Common myeloid progenitor, CD34-positive (primary cell): ENCODE data around the gene SERPINF2.
"Not testable (repeated sequence)": the region's sequence is repeated elsewhere in the genome, so short reads cannot be mapped to it uniquely, and the experiment has no call there.

Source experiments
- CTCF ChIA-PET: fragments of 350-600 bp; sonication (Branson Sonifier 250); formaldehyde crosslinking; loops from one replicate; lab custom pipeline; 2021; ENCODE audit warnings: antibody characterized with exemption; lab: Charles Lee
- POLR2A ChIA-PET: fragments of 350-600 bp; sonication (Branson Sonifier 250); formaldehyde crosslinking; loops from one replicate; lab custom pipeline; 2021; ENCODE audit warnings: antibody characterized with exemption; lab: Charles Lee
- DNase-seq, 3 donors: peaks; one replicate each; pipeline versions ENCODE4 v3.0.0 to v3.0.0-alpha.2; 2013
- H3K27ac ChIP-seq, 2 experiments: 1 replicate in 1 of 2; 2 replicates in 1 of 2; pipeline ENCODE4 v1.7.0; 2013; ENCODE audit warnings: inconsistent platforms in 2 of 2, low read length in 2 of 2, mild to moderate bottlenecking in 2 of 2, low read depth in 1 of 2, moderate library complexity in 1 of 2; ENCODE audit not compliant: severe bottlenecking in 2 of 2, insufficient read depth in 1 of 2, poor library complexity in 1 of 2
- H3K27me3 ChIP-seq, 5 experiments: replicated peaks in 2 of 5; 1 replicate in 3 of 5; 2 replicates in 2 of 5; pipeline versions ENCODE4 v1.6.1 to v1.7.0; 2013; ENCODE audit warnings: low read length in 4 of 5, mild to moderate bottlenecking in 2 of 5, moderate library complexity in 2 of 5, inconsistent platforms in 1 of 5; ENCODE audit not compliant: insufficient read depth in 5 of 5, control insufficient read depth in 4 of 5
- H3K36me3 ChIP-seq, 4 experiments: 1 replicate in 2 of 4; 2 replicates in 2 of 4; pipeline versions ENCODE4 v1.6.1 to v1.7.0; 2013; ENCODE audit warnings: low read length in 3 of 4, control low read depth in 1 of 4, mild to moderate bottlenecking in 1 of 4; ENCODE audit not compliant: control insufficient read depth in 4 of 4, insufficient read depth in 4 of 4
- H3K4me1 ChIP-seq, 4 experiments: 1 replicate in 3 of 4; 2 replicates in 1 of 4; pipeline versions ENCODE4 v1.6.1 to v1.7.1; 2013; ENCODE audit warnings: low read length in 3 of 4, mild to moderate bottlenecking in 3 of 4, control low read depth in 1 of 4, inconsistent platforms in 1 of 4, moderate library complexity in 1 of 4; ENCODE audit not compliant: control insufficient read depth in 4 of 4, insufficient read depth in 4 of 4; ENCODE audit errors: control extremely low read depth in 1 of 4
- H3K4me3 ChIP-seq, 7 experiments: 1 replicate in 4 of 7; 2 replicates in 3 of 7; pipeline versions ENCODE4 v1.5.1 to v1.7.0; 2013; ENCODE audit warnings: mild to moderate bottlenecking in 7 of 7, low read length in 6 of 7, moderate library complexity in 6 of 7, inconsistent platforms in 2 of 7, low read depth in 2 of 7, control low read depth in 1 of 7; ENCODE audit not compliant: insufficient read depth in 4 of 7, control insufficient read depth in 1 of 7; ENCODE audit errors: extremely low read depth in 1 of 7
- H3K9me3 ChIP-seq, 5 experiments: 1 replicate in 4 of 5; 2 replicates in 1 of 5; pipeline versions ENCODE4 v1.6.1 to v1.7.1; 2013; ENCODE audit warnings: low read length in 4 of 5, mild to moderate bottlenecking in 2 of 5, inconsistent platforms in 1 of 5, low read depth in 1 of 5, moderate library complexity in 1 of 5; ENCODE audit not compliant: control insufficient read depth in 4 of 5, insufficient read depth in 2 of 5; ENCODE audit errors: control extremely low read depth in 1 of 5
- WGBS: methylation state at CpG from one replicate; pipeline ENCODE4 v1.1.5; 2013; ENCODE audit not compliant: insufficient coverage; 5-methylcytosine and 5-hydroxymethylcytosine counted together

Gene SERPINF2

DNA sequence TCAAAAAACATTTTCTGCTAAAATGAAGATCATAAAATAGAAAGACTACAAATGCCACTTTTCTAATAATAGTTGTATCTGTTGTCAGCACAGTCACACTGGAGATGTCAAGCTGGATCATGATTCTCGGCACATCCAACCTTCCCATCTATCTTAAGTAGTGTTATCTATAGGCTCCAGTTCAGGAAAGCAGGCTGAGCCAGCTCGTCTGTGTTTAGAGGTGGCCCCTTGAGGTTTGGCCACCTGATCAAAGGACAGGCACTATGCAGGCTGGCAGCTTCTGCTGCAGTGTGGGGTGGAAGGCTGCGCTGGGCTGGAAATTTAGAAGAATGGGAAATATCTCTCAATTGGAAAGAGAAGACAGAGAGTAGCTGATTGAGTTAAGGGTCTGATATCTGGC, 54.7 kb downstream of the SERPINF2 start:
- ChIA-PET CTCF (interaction anchor here (0.7 to 2.1 kb wide), 5 partner anchors 13 to 79 kb away, joined by 3 to 7 read pairs (median 3); no protein-coding TSS in a partner anchor), POLR2A (no interaction called here)
- no peak for DNase-seq
- peaks cover 2 to 28% (median 18%) of the 10 kb centered on the region in 4 experiments for H3K36me3 ChIP-seq
- no peak overlapping the region for H3K4me3 ChIP-seq
- peak overlapping the region in 1 of 2 experiments; percentile 64 for H3K27ac ChIP-seq
- no peaks in the 10 kb centered on the region for H3K27me3 ChIP-seq
- WGBS, result 40% methylated on average over 2 of the region's 3 CpGs
- peaks cover 0 to 10% (median 6%) of the 10 kb centered on the region in 4 experiments for H3K4me1 ChIP-seq
- H3K9me3 ChIP-seq, result no peaks in the 10 kb centered on the region

DNA sequence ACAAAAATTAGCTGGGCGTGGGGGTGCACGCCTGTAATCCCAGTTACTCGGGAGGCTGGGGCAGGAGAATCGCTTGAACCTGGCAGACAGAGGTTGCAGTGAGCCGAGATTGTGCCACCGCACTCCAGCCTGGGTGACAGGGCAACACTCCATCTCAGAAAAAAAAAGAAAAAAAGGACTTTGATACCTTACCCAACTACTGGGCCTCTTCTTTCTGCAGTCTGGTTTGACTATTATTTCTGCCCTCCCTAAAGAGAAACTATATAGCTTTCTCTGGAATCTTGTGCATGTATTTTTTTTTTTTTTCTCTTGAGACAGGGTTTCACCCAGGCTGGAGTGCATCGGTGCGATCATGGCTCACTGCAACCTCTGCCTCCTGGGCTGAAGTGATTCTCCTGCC, 55.2 kb downstream of the SERPINF2 start:
- H3K27ac ChIP-seq, H3K4me3 ChIP-seq, H3K9me3 ChIP-seq, H3K27me3 ChIP-seq, POLR2A ChIA-PET, DNase-seq: not testable (repeated sequence)
- 100% methylated on average over 7 of the region's 8 CpGs for WGBS
- CTCF ChIA-PET, result interaction anchor here (0.7 to 2.1 kb wide), 3 partner anchors 12 to 79 kb away, joined by 3 to 7 read pairs (median 3); no protein-coding TSS in a partner anchor
- Histone ChIP-seq H3K4me1 (peaks cover 0 to 10% (median 6%) of the 10 kb centered on the region in 4 experiments), H3K36me3 (peaks cover 2 to 28% (median 18%) of the 10 kb centered on the region in 4 experiments)

DNA sequence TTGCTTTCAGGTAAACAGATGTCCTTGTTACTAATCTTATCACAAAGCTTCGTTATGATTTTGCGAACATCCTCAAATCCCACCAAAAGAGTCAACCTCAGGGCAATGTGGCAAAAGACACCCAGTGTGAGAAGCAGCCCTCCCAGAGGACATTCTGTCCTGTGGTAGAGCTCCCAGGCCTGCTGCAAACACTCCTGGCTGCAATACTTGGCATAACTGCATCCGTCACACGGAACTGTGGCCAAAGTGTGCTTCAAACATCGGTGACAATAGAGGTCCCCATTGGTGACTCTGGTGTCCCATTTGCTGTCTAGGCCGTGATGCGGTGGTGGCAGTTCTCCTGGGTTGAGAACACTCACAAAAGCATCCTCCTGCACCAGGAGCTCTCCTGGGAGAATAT, 57.6 kb downstream of the SERPINF2 start:
- peaks cover 0 to 10% (median 6%) of the 10 kb centered on the region in 4 experiments for H3K4me1 ChIP-seq
- no peak for DNase-seq
- H3K4me3 ChIP-seq, result no peak overlapping the region
- ChIA-PET POLR2A (no interaction called here), CTCF (interaction anchor here (0.9 to 1.1 kb wide), 2 partner anchors 8 to 84 kb away, joined by 3 read pairs; no protein-coding TSS in a partner anchor)
- no peaks in the 10 kb centered on the region for H3K9me3 ChIP-seq
- WGBS, result 98% methylated on average over 7 of the region's 7 CpGs
- H3K36me3 ChIP-seq, result peaks cover 2 to 35% (median 19%) of the 10 kb centered on the region in 4 experiments
- peak overlapping the region in 1 of 2 experiments; percentile 12 for H3K27ac ChIP-seq
- H3K27me3 ChIP-seq, result no peaks in the 10 kb centered on the region

DNA sequence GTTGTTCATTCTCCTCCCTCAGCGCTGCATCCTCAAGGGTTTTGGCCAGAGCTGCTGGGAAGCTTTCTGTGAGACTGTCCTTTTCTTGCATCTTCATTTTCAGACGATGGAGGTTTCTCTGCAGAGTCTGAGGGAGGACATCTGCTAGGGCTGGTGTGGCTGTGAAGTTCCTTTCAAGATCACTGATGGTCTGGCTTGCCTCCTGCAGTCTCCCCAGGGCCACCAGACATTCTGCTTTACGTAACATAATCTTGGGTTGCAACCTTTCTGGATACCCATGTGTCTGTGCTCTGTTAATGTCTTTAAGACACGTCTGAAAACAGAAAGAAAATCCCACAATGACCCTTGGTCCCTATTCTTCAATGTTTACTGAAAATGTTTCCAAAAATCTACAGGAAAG, 58.0 kb downstream of the SERPINF2 start:
- 100% methylated on average over 2 of the region's 4 CpGs for WGBS
- POLR2A ChIA-PET, result no interaction called here
- Histone ChIP-seq H3K36me3 (peaks cover 2 to 35% (median 19%) of the 10 kb centered on the region in 4 experiments), H3K4me3 (no peak overlapping the region), H3K27ac (peak overlapping the region in 1 of 2 experiments; percentile 12), H3K4me1 (peaks cover 0 to 10% (median 6%) of the 10 kb centered on the region in 4 experiments), H3K9me3 (no peaks in the 10 kb centered on the region), H3K27me3 (no peaks in the 10 kb centered on the region)
- DNase-seq, result no peak
- CTCF ChIA-PET, result interaction anchor here (1.1 kb wide), 1 partner anchor 84 kb away, joined by 3 read pairs; no protein-coding TSS in a partner anchor

DNA sequence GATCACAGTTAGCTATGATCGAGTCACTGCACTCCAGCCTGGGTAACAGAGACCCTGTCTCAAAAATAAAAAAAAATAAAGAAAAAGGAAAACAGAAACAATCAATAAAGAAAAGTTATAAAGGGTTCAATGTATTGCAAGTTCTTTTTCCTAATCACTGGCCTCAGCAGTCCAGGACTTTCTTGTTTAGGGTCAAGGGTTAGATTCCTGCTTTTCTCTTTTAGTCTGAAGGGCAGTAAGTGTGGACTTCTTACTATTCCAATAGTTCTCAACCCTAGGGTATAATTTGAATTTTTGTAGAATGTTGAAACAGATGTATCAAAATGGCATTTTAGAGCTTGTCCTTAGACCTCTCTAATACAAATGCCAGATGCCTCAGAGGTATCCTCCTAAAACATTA, 59.8 kb downstream of the SERPINF2 start:
- H3K9me3 ChIP-seq, result no peaks in the 10 kb centered on the region
- no peaks in the 10 kb centered on the region for H3K27me3 ChIP-seq
- ChIA-PET POLR2A (no interaction called here), CTCF (interaction anchor here (0.9 to 1.7 kb wide), 3 partner anchors 50 to 386 kb away, joined by 3 to 4 read pairs (median 3); no protein-coding TSS in a partner anchor)
- H3K27ac ChIP-seq, result no peak overlapping the region
- no CpG with 5 or more reads among the region's 1 CpG for WGBS
- peaks cover 0 to under 1% (median under 1%) of the 10 kb centered on the region in 4 experiments for H3K4me1 ChIP-seq
- no peak overlapping the region for H3K4me3 ChIP-seq
- no peak for DNase-seq
- H3K36me3 ChIP-seq, result peaks cover 2 to 34% (median 17%) of the 10 kb centered on the region in 4 experiments

DNA sequence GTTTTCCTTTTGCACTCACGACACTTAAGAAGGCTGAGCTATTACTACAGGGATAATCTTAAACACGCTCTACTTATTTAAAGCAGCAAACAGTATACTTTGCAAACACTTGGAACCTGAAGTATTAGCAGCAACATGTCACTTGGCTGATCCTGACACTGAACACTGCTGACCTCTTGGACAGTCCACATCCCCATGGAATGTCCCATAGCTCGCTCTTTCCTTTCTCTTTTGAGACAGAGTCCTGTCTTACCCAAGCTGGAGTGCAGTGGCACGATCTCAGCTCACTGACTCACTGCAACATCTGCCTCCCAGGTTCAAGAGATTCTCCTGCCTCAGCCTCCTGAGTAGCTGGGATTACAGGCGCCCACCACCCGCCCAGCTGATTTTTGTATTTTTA, 60.6 kb downstream of the SERPINF2 start:
- 100% methylated on average over 6 of the region's 6 CpGs for WGBS
- no peak overlapping the region for H3K27ac ChIP-seq
- no peaks in the 10 kb centered on the region for H3K4me1 ChIP-seq
- H3K36me3 ChIP-seq, result peaks cover 2 to 38% (median 19%) of the 10 kb centered on the region in 4 experiments
- ChIA-PET POLR2A (no interaction called here), CTCF (interaction anchor here (1.1 to 1.7 kb wide), 3 partner anchors 11 to 62 kb away, joined by 3 to 4 read pairs (median 3); no protein-coding TSS in a partner anchor)
- no peaks in the 10 kb centered on the region for H3K9me3 ChIP-seq
- no peak for DNase-seq
- no peaks in the 10 kb centered on the region for H3K27me3 ChIP-seq
- no peak overlapping the region for H3K4me3 ChIP-seq
